SU-DHL-6 (cell line): ENCODE results near the gene SLC39A11.

Source experiments
- H2AFZ ChIP-seq: fragments of 200-600 bp; sonication (generic); 2 replicates; pipeline ENCODE4 v1.6.1; 2014; ENCODE audit warnings: low read depth, mild to moderate bottlenecking, moderate library complexity, mixed read lengths, antibody characterized with exemption, low read length; ENCODE audit not compliant: severe bottlenecking
- H3F3A ChIP-seq: fragments of 200-600 bp; shearing (Covaris generic); 2 replicates; pipeline ENCODE4 v1.6.0; 2016; ENCODE audit warnings: antibody characterized with exemption, mild to moderate bottlenecking; ENCODE audit not compliant: insufficient read depth
- H3K27ac ChIP-seq: fragments of 200-600 bp; sonication (generic); 2 replicates; pipeline ENCODE4 v1.5.1; 2016; ENCODE audit warnings: low read depth, mild to moderate bottlenecking, low read length, moderate library complexity, mixed read lengths
- H3K27me3 ChIP-seq: fragments of 200-600 bp; sonication (generic), shearing (Covaris generic); 2 replicates; pipeline ENCODE4 v1.6.0; 2014; ENCODE audit warnings: mild to moderate bottlenecking, low read length
- H3K36me3 ChIP-seq: fragments of 200-600 bp; sonication (generic); 2 replicates; pipeline ENCODE4 v1.6.1; 2014; ENCODE audit warnings: mild to moderate bottlenecking, low read length, mixed read lengths
- H3K4me2 ChIP-seq: fragments of 300-600, 200-600 bp; shearing (Covaris generic), sonication (generic); 2 replicates; pipeline ENCODE4 v1.6.0; 2014; ENCODE audit warnings: low read length, low read depth, mild to moderate bottlenecking; ENCODE audit not compliant: poor library complexity, severe bottlenecking
- H3K4me3 ChIP-seq: fragments of 200-600 bp; sonication (generic); 2 replicates; pipeline ENCODE4 v1.5.1; 2014; ENCODE audit warnings: antibody characterized with exemption, low read length, mild to moderate bottlenecking, mixed read lengths; ENCODE audit not compliant: insufficient read depth, poor library complexity, severe bottlenecking
- H3K79me2 ChIP-seq: fragments of 200-600 bp; sonication (generic); 2 replicates; pipeline ENCODE4 v1.6.1; 2014; ENCODE audit warnings: mild to moderate bottlenecking, low read length, moderate library complexity; ENCODE audit not compliant: insufficient read depth
- H3K9ac ChIP-seq: fragments of 200-600 bp; sonication (generic); 2 replicates; pipeline ENCODE4 v1.7.0; 2014; ENCODE audit warnings: mild to moderate bottlenecking, low read length
- H3K9me2 ChIP-seq: fragments of 200-600 bp; sonication (generic); replicated peaks from 2 replicates; pipeline ENCODE4 v1.6.1; 2014; ENCODE audit warnings: low read length; ENCODE audit not compliant: insufficient read depth
- H3K9me3 ChIP-seq: fragments of 200-600 bp; sonication (generic); 2 replicates; pipeline ENCODE4 v1.6.1; 2014; ENCODE audit warnings: low read length, mixed read lengths; ENCODE audit not compliant: insufficient read depth
- H4K20me1 ChIP-seq: fragments of 200-600 bp; sonication (generic); 2 replicates; pipeline ENCODE4 v1.6.1; 2014; ENCODE audit warnings: low read depth, mild to moderate bottlenecking, antibody characterized with exemption, low read length, moderate library complexity, mixed read lengths
- EZH2phosphoT487 ChIP-seq: fragments of 200-600 bp; sonication (generic), shearing (Covaris generic); conservative IDR thresholded peaks from 2 replicates; pipeline ENCODE4 v1.6.1; 2018; ENCODE audit warnings: mild to moderate bottlenecking, antibody characterized with exemption, low read length, moderate library complexity, mixed read lengths
- TF ChIP-seq, protein P1 (sequence below): fragments of 200-600 bp; sonication (generic); IDR thresholded peaks from one replicate; pipeline ENCODE4 v1.5.1; 2017; ENCODE audit warnings: antibody characterized with exemption, mild to moderate bottlenecking, low read length, moderate library complexity; ENCODE audit not compliant: insufficient read depth, poor library complexity, severe bottlenecking

Gene SLC39A11

DNA sequence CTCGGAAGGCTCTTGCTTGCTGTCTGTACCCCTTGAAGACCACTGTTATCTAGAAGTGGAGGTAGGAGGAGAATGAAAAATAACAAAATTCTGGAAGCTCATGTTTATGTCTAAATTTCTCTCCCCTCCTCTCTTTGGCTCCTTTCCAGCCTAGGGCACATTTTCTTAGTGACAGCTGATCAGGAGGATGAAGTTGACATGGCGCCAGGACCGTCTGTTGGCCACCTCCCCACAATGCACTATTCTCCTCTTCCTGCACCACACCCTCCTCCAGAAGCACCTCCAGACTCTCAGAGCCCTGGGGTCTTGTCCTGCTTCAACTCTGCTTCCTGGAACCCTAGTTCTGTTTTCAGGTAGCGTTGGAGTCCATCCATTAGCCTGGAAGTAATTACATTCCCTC is 46.8 kb upstream of the SLC39A11 start:
- Histone ChIP-seq H4K20me1 (no peaks in the 10 kb centered on the region), H3K36me3 (no peaks in the 10 kb centered on the region), H3K9me3 (no peaks in the 10 kb centered on the region), H3K9me2 (no peaks in the 10 kb centered on the region), H3K4me2 (no peak overlapping the region), H3K79me2 (no peaks in the 10 kb centered on the region), H3F3A (no peaks in the 10 kb centered on the region), H3K27me3 (0 out of 2 replicates have a peak, but pooled peaks cover 2% of the 10 kb centered on the region), H3K27ac (no peak overlapping the region), H3K9ac (no peak overlapping the region), H3K4me3 (no peak overlapping the region), H2AFZ (no peak overlapping the region)
- TF ChIP-seq, protein P1, sequence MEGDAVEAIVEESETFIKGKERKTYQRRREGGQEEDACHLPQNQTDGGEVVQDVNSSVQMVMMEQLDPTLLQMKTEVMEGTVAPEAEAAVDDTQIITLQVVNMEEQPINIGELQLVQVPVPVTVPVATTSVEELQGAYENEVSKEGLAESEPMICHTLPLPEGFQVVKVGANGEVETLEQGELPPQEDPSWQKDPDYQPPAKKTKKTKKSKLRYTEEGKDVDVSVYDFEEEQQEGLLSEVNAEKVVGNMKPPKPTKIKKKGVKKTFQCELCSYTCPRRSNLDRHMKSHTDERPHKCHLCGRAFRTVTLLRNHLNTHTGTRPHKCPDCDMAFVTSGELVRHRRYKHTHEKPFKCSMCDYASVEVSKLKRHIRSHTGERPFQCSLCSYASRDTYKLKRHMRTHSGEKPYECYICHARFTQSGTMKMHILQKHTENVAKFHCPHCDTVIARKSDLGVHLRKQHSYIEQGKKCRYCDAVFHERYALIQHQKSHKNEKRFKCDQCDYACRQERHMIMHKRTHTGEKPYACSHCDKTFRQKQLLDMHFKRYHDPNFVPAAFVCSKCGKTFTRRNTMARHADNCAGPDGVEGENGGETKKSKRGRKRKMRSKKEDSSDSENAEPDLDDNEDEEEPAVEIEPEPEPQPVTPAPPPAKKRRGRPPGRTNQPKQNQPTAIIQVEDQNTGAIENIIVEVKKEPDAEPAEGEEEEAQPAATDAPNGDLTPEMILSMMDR: no peak
- no peak for TF ChIP-seq EZH2phosphoT487

GRCh38 chr17:73138541-73139138 is 46.2 kb upstream of the SLC39A11 start:
- H2AFZ ChIP-seq: no peak overlapping the region
- no peak for TF ChIP-seq EZH2phosphoT487
- TF ChIP-seq, protein P1: no peak
- H3K9me3 ChIP-seq: no peaks in the 10 kb centered on the region
- H3K9ac ChIP-seq: no peak overlapping the region
- no peaks in the 10 kb centered on the region for H3K36me3 ChIP-seq
- no peaks in the 10 kb centered on the region for H3F3A ChIP-seq
- H3K4me2 ChIP-seq: no peak overlapping the region
- no peak overlapping the region for H3K27ac ChIP-seq
- no peak overlapping the region for H3K4me3 ChIP-seq
- H4K20me1 ChIP-seq: no peaks in the 10 kb centered on the region
- H3K79me2 ChIP-seq: no peaks in the 10 kb centered on the region
- 0 out of 2 replicates have a peak, but pooled peaks cover 2% of the 10 kb centered on the region for H3K27me3 ChIP-seq
- no peaks in the 10 kb centered on the region for H3K9me2 ChIP-seq

- Histone ChIP-seq H3F3A (no peaks in the 10 kb centered on the region), H4K20me1 (no peaks in the 10 kb centered on the region), H2AFZ (no peak overlapping the region), H3K27ac (no peak overlapping the region), H3K79me2 (no peaks in the 10 kb centered on the region), H3K9me2 (no peaks in the 10 kb centered on the region), H3K36me3 (no peaks in the 10 kb centered on the region), H3K27me3 (0 out of 2 replicates have a peak, but pooled peaks cover 2% of the 10 kb centered on the region), H3K9me3 (no peaks in the 10 kb centered on the region), H3K4me2 (no peak overlapping the region), H3K4me3 (no peak overlapping the region), H3K9ac (no peak overlapping the region)
- no peak for TF ChIP-seq EZH2phosphoT487
- TF ChIP-seq, protein P1: no peak
Observed at GRCh38 chr17:73137376-73137775, 44.9 kb upstream of the SLC39A11 start.
